NCI-H128 (cell line): ENCODE data around the gene MYCBPAP.

Source experiments
- DNase-seq: peaks from one replicate; lab custom pipeline; 2025; ENCODE audit not compliant: unreplicated experiment; lab: John Stamatoyannopoulos, UW

Gene MYCBPAP

GRCh38 chr17:50549969-50550368, 41.7 kb downstream of the MYCBPAP start:
- no peak for DNase-seq

GRCh38 chr17:50550661-50551432, 42.6 kb downstream of the MYCBPAP start:
- DNase-seq: peak; percentile 51

DNA sequence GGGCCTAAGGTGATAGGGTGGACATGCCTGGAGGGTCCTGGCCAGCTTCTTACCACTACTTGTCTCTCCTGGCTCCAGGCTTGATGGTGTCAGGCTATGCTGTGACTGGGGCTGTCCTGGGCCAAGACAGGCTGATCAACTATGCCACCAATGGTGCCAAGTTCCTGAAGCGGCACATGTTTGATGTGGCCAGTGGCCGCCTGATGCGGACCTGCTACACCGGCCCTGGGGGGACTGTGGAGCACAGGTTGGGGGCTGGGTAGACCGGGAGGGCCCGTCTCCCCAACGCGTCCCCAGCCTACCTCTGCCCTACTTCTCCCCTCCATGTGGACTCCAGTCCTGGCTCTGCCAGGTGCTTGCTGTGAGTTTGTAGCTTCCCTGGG, 43.2 kb downstream of the MYCBPAP start:
- no peak for DNase-seq

- DNase-seq: no peak
Observed at GRCh38 chr17:50551884-50552283, 43.6 kb downstream of the MYCBPAP start.

DNA sequence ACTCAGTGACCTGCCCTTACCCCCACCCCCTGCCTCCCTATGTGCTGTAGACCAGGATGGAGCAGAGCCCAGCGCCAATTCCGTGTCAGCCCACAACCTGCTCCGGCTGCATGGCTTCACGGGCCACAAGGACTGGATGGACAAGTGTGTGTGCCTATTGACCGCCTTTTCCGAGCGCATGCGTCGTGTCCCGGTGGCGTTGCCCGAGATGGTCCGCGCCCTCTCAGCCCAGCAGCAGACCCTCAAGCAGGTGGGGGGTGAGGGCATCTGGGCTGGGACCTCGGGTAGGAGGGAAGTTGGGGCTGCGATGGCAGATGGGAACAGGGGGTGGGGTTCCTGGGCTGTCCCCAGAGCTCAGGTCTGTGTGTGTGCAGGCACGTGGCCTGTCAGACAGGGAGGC, 46.0 kb downstream of the MYCBPAP start:
- no peak for DNase-seq

- no peak for DNase-seq
Observed at GRCh38 chr17:50556803-50557202, 48.6 kb downstream of the MYCBPAP start.

DNA sequence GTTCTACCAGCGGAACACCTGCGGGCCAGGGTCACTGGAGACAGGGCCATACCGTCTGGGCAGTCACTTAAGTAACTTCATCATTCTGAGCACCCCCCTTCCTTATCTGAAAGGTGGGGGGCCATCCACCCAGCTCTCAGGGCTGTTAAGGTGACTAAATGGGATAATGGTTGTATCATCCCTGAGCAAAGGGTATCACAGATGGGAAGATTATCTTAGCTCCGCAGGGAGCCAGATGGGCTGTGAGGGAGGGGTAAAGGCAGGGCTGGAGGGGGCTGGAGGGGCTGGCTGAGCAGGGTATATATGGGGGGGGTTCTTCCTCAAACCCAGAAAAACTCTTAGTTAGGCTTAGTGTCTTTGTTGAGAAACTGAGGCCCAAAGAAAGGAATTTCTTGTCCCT, 49.4 kb downstream of the MYCBPAP start:
- DNase-seq: no peak

DNA sequence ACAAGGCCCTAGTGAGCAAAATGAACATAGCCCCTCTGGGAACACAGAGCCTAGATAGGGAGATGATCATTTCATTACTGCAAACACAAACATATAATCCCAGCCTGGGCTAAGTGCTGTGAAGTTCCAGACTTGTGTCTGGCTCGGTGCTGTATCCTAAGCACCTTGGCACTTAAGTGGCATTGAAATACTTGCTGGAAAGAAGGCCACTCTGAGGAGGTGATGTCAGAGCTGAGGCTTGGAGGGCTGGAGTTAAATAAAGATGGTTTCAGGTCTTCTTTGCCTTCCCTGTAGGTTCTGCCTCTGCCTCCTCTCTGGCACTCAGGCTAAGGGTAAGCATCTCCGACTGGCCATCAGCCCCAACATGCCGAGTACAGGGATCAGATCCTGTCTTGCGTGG, 49.9 kb downstream of the MYCBPAP start:
- DNase-seq: no peak

DNA sequence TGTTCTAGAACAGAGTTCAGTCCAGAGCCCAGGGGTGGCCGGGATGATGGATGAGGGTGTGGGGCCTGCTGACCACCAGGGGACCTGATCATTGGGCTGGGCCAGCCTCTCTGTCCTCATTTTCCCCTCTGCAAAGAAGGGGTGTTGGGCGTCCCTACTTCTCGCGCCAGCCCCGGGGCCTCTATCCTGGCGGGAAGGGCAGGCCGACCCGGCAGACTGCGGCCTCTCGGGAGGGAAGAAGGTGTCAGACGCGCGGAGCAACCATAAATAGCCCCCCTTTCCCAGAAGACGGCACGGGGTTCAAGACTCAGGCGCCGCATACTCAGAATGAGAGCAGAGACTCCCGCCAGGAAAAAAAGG, 50.3 kb downstream of the MYCBPAP start:
- DNase-seq: no peak

DNA sequence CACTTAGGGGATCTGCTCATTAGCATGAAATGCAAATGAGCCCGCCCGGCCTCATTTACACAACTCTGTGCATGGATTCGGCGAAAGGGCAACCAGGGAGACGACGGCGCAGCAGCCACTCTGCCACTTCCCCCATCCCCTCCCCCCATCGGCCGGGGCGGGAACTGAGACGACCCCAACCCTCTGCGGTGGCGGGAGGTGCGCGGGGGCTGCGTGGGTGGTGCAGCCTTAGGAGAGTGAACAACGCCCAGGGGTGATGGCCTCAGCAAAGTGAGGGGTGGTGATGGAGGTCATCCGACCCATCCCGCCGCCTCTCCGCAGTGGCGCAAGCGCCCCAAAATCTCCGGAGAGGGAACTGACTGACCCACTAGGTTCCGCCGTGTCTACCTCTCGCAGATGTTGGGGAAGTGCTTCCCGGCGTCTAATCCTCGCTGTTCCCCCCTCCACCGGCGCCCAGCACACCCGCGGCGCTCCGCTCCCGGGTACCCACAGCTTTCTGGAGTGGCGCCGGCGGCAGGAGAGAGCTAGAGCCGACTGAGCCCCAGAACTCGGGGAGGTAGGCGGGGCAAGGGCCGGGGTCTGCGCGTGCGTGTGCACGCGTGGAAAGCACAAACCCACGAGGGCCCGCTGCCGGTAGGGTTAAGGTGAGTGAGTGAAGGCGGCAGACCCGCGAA, 50.8 kb downstream of the MYCBPAP start:
- DNase-seq: no peak

DNA sequence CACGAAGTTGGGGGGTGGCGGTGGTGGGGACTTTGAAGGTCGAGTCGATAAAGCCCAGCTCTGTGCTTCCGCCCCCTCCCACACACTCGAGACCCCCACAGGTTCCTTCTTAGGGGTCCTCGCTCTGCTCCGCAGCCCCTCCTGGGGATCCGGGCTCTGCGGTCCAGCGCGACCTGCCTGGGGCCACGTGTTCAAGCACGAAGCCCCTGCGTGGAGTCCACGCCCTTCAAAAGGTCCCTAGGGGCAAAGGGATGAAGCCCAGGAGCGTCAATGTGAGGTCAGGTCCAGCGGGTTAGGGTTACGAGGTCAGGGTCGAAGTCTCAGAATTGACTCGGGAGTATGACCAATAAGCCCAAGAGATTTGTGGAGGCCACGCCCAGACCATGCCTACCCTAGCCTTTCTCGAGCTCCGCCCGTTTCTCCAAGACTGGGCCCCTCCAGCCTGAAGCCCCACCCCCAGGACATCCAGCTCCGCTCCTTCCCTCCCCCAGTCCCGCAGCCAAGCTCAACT, 51.5 kb downstream of the MYCBPAP start:
- DNase-seq: no peak

- DNase-seq: peak; percentile 24
Observed at GRCh38 chr17:50560185-50560824, 52.1 kb downstream of the MYCBPAP start, which contains the start of gene CACNA1G. TSS of gene CACNA1G (plus strand) at chr17:50560715. CDS start at chr17:50561460, 745 bp downstream.

DNA sequence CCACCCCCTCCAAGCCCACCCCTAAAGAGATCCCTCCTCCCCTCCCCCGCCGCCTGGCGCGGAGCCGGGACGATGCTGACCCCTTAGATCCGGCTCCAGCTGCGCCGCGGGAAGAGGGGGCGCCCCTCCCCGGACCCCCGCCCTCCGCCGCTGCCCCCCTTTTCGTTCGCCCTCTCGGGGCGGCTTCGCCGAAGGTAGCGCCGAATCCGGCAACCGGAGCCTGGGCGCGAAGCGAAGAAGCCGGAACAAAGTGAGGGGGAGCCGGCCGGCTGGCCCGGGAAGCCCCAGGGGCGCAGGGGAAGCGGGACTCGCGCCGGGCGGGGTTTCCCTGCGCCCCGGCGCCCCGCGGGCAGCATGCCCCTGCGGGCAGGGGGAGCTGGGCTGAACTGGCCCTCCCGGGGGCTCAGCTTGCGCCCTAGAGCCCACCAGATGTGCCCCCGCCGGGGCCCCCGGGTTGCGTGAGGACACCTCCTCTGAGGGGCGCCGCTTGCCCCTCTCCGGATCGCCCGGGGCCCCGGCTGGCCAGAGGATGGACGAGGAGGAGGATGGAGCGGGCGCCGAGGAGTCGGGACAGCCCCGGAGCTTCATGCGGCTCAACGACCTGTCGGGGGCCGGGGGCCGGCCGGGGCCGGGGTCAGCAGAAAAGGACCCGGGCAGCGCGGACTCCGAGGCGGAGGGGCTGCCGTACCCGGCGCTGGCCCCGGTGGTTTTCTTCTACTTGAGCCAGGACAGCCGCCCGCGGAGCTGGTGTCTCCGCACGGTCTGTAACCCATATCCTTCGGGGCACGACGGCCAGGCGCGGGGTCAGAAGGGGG, 52.9 kb downstream of the MYCBPAP start:
- no peak for DNase-seq

- no peak for DNase-seq
Observed at GRCh38 chr17:50561746-50562141, 53.5 kb downstream of the MYCBPAP start.

GRCh38 chr17:50562242-50563091, 54.2 kb downstream of the MYCBPAP start:
- DNase-seq: no peak

- DNase-seq: no peak
Observed at GRCh38 chr17:50563092-50563511, 54.9 kb downstream of the MYCBPAP start.

DNA sequence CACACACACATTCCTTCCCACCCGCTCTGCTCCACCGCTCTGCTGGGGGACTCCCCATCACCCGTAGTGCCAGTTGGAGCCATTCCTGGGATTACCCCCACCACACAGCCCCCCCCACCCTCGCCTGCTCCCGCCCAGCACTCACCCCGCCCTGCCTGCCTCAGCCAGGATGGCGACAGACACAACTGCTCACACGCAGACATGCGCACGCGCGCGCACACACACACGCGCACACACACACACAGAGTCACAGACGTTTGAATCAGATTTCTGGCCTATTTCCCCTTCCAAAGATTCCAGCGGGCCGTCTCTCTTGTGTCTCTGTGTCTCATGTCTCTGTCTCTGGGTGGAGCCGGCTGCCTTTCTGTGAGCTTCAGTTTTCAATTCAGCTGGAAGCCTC, 56.7 kb downstream of the MYCBPAP start:
- DNase-seq: no peak

GRCh38 chr17:50565402-50566350, 57.4 kb downstream of the MYCBPAP start:
- DNase-seq: peak; percentile 26

GRCh38 chr17:50566886-50567285, 58.6 kb downstream of the MYCBPAP start:
- DNase-seq: no peak
